Activated T-helper 1 cell treated with Interleukin-2 at 50 U/mL for 16 hours (primary cell): ENCODE measurements around the gene PCDH15.
"Not testable (repeated sequence)": the region's sequence is repeated elsewhere in the genome, so short reads cannot be mapped to it uniquely, and the experiment has no call there.

Experiments
- DNase-seq: peaks from one replicate; pipeline ENCODE4 v3.0.0-alpha.2; 2020; ENCODE audit warnings: low read depth

The PCDH15 gene

GRCh38 chr10:54554028-54554427, 247.0 kb downstream of the PCDH15 start:
- DNase-seq, result no peak

GRCh38 chr10:54550016-54550415, 251.0 kb downstream of the PCDH15 start:
- no peak for DNase-seq

DNA sequence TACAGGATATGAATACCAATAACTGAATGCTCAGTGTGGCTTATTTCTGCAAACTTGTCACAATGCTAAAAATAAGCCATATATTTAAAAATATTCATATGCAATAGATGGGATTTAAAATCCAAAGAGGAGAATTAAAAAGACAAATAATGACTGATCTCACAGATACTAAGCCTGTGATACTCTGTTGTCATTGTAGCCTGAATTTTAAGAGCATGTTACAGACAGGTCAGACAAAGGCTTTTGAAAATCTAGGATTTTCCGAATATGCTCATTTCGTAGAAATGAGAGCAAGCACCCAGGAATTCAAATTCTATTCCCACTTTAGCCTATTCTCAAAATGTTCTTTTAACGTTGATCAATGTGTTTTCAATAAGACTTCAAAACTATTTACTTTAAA, 269.7 kb downstream of the PCDH15 start:
- DNase-seq, result no peak

DNA sequence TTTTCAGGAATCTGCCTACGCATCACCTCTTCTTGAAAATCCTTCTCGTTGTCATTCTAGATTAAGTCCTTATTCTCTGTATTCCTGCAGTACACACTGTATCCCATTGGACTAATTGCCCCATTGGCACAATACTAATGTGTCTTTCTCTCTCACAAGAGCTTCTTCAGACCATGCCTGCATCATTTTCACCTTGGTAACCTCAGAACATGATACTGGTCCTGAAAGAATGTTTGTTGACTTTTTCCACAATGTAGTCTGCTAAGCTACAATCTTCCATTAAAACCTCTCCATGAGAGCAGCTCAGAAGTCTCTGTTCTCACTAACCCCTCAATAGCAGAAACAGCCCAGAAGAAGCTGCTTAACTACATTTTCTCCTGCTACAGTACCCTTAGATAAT, 270.7 kb downstream of the PCDH15 start:
- no peak for DNase-seq

DNA sequence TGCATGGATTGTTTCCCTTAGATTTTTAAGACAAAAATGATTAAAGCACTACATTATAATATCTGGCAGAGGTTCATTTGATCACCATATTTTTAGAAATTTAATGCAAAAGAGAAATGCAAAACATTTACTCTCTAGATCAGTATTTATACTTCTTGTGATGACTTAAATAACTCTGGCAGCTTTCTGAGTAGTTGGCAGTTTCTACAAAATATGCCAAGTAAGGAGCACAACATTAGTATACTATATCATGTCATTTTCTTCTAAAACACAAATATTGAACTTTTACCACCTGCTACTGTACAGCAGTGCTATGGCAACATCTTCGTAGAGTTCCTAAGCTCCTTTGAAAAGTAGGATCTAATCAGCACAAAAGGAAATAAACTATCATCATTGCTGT, 275.2 kb downstream of the PCDH15 start:
- no peak for DNase-seq

- not testable (repeated sequence) for DNase-seq
Measured at GRCh38 chr10:54515244-54515643, 285.8 kb downstream of the PCDH15 start.

- no peak for DNase-seq
Measured at GRCh38 chr10:54503863-54504262, 297.2 kb downstream of the PCDH15 start.

- DNase-seq, result no peak
Measured at GRCh38 chr10:54501929-54502328, 299.1 kb downstream of the PCDH15 start.

DNA sequence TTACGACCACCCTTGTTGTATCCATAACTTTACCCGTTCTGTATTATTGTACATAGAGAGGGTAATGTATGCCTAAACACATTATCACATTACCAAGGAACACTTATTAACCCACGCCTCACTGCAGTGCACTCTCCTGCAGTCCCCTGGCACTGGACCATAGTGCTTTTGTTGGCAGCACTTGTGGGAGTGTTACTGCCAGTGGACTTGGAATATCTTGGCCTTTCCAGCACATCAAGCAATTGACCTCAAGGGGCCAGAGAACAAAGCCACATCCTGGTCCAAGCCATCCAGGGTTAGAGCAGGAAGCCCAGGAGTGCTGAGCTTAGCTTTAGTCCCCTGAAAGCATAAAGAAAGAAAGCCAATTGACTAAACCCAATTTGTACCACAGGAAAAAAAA, 304.2 kb downstream of the PCDH15 start:
- no peak for DNase-seq

DNA sequence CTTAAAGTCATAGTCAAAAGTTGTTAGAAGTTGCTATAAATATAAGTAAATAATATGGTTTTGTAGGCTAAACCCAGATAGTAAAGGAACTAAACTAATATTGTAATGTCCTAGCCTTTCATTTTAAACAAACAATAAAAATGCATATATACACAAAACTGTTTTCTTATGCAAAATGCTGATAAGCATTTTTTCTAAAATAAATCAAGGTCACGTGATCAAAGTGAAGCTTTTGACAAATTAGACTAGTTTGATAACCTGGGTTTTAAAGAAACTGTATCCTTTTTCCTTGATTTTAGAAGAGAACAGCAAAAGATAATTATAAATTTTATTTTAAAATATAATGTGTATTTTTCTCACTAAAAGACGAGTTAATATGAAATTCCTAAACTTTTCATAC, 313.3 kb downstream of the PCDH15 start:
- no peak for DNase-seq

DNA sequence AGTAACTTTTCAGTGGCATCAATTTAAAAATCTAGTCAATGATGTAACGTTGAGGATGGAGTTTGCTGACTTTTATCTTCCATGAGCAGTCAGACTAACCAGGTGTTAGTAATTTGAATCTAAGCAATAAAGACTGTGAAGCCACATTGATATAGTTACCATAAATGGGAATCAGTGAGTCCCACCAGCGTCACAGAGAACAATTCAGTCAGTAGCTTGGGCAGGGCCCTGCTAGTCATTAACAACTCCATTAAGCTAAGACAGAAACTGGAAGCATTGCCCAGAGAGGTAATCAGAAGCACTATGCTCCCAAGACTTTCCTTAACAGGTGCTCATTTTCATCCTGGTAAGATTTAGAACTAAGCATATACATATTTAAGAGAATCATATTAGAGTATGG, 315.1 kb downstream of the PCDH15 start:
- DNase-seq, result no peak

GRCh38 chr10:54484186-54484585, 316.8 kb downstream of the PCDH15 start:
- DNase-seq, result no peak

GRCh38 chr10:54478601-54479000, 322.4 kb downstream of the PCDH15 start:
- no peak for DNase-seq

DNA sequence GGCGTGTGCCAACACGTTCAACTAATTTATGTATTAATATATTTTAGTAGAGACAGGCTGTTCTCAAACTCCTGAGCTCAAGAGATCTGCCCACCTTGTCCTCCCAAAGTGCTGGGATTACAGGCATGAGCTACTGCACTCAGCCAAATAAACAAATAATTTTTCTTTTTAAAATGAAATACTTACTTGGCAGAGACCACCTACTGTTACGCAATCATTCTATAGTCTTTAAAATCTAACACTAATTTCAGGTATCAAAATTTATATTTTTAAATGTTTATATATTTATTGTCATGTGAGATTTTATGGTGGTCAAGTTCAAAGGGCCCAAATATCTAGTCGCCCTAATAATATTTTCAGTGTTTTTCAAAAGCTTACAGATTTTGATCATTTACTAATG, 323.3 kb downstream of the PCDH15 start:
- no peak for DNase-seq

DNA sequence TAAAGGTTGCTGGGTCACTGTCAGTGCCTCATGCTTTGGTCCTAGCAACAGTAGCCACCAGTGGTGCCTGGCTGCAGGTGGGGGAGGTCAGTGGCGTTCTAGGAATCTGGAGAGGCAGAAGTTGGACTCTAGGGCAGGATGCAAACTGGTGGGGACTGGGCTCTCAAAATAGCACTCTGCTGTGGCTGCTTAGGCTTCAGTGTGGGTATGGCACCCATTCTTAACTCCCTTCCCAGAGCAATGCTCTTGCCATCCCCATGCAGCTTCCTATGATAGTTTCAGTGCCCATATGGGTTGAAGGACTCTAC, 330.8 kb downstream of the PCDH15 start:
- no peak for DNase-seq

DNA sequence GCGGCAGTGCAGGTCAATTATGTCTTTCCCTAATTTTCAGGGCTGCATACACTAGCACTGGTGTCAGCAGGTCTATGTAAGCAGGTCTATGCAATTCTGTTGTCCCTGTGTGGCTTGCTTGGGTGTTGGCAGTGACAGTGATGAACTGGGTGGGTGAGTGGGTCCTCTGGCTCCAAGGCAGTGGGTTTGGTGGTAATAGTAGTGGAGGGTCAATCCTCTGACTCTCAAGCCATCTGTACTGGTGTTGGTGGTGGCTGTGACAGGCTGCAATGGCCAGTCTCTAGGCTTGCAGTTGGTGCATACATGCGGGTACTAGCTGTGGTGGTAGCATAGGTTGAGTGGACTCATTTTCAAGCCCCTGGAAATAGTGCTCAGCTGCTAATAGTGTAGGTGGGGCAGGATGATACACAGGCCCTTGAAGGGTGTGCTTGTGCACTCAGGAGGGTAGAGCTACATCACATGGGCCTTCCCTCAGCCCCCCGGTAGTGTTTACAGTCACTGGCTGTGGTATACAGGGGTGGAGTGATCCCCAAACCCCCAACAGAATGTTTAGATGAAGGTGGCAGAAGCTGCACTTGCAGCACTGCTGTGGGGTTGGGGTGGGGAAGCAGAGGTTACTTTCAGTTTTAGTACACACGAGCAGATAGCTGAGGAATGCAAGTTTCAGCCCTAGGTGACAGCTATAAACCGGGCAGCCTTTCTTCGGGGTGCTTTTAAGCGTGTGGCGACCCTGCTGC, 331.3 kb downstream of the PCDH15 start:
- no peak for DNase-seq

- DNase-seq, result no peak
Measured at GRCh38 chr10:54454271-54454670, 346.8 kb downstream of the PCDH15 start.

DNA sequence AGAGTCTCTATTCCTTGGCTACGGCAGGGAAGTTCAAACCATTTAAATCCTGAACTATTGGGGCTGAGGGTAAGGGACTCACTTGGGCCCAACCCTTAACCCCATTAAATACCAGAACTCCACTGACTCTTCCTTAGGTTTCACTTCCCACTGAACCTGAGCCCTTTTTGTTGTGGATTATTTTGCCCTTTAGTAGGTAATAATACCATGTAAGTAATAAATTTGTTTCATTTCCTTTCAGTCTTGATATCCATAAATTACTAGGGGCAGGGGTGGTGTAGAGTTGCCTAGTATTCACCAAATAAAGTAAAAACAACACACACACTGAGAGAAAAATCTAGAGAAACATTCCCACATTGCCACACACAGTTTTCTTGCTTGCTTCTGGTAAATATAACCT, 352.0 kb downstream of the PCDH15 start:
- no peak for DNase-seq

DNA sequence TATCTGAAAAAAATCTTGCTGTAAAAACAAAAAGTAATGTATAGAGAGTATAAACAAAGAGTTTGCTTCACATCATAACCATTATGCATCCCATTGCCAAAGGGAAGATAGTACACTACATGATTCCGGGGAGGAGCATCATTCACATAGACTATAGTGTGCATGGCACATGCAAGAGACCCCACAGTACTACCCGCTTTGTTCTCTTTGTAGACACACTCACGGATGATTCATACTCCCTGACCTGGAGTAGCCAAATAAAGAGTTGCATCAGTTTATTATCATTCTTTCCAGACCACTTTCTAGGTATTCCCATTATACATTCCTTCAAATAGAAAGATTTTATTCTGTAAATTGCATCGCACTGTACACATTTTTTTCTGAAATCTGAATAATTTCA, 356.9 kb downstream of the PCDH15 start:
- DNase-seq, result no peak

- DNase-seq, result no peak
Measured at GRCh38 chr10:54441275-54441674, 359.8 kb downstream of the PCDH15 start.

DNA sequence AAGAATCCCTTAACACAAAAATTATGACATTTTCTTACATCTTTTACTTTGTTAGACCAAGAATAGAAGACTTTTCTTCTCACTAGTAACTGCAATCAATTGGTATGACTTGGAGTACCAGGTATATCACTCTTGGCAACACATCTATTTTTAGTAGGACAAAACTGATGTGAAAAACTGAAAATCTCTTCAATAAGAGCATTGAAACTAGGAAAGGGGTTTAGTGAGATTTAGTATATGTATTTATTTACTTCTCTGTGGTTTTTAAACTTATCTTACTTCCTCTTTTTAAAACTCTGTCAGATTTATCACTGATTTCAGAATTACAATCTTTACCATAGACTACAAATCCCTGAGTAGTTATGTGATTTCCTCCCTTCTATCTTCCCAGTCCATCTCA, 366.2 kb downstream of the PCDH15 start:
- no peak for DNase-seq

DNA sequence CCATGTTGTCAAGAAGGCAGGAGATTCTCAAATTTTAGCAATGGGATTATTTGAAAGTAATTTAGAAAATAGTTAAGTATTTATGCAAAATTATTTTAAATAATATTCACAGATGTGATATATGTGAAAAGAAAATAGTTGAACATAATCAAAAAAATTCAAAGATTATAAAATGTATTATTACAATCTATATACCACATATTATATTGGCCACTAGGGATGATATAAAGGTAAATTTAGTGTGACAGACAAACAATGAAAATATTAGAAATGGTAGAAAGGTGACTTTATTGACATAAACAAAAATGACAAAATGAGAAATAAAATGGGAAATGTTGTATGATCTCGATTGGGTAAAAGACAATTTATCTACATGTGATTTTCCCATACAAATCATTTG, 385.5 kb downstream of the PCDH15 start:
- DNase-seq, result no peak

GRCh38 chr10:54402576-54402975, 398.5 kb downstream of the PCDH15 start:
- no peak for DNase-seq

DNA sequence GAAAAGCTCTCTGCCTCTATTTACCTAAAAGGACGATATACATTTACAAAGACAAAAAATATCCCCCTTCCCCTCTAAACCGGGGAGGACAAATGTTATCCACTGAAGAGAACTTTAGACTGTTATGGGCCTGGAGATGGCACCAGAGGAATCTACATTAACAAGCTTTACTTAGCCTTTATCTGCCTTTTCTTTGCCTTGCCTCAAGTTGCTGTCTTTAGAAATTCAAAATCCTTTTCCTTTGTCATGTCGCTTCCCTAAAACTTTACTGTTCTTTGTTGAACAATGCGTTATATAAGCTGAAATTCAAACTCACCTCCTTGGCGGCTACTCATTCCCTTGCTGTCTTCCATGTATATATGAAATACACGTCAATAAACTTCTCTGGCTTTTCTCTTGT, 405.0 kb downstream of the PCDH15 start:
- DNase-seq, result no peak

DNA sequence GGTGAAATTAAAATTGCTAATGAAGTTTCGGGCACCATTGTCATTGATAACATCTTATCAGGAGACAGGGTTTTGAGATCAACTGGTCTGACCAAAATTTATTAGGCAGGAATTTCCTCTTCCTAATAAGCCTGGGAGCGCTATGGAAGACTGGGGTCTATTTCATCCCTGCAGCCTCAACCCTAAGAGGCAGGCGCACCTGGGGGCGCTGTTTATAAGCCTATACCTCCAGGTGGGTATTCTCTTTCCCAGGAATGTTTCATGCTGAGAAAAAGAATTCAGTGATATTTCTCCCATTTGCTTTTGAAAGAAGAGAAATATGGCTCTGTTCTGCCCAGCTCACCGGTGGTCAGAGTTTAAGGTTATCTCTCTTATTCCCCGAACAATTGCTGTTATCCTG, 406.4 kb downstream of the PCDH15 start:
- DNase-seq, result not testable (repeated sequence)
